Fibroblast of villous mesenchyme (primary cell): ENCODE results near the gene HOXC11. TPM values are rescaled to one million over a fixed set of nuclear protein-coding genes. Genes with fewer than 3 reads are reported as not detected.

Source experiments
- DNase-seq: peaks from one replicate; pipeline ENCODE4 v3.0.0-alpha.2; 2010; ENCODE audit warnings: low read depth
- H3K4me3 ChIP-seq: 2 replicates; pipeline ENCODE4 v1.5.1; 2011; ENCODE audit warnings: low read depth, mild to moderate bottlenecking, low read length
- CTCF ChIP-seq: IDR thresholded peaks from 2 replicates; pipeline ENCODE4 v1.5.1; 2012; ENCODE audit warnings: low read depth, mild to moderate bottlenecking, low read length; ENCODE audit not compliant: insufficient read depth
- total RNA-seq: library from RNA; depleted of rRNA; stranded (reverse); fragments of >200 nt; gene quantifications from 2 replicates; pipeline ENCODE4 v1.2.3, GENCODE V29; 2012

HOXC11 gene
- total RNA-seq, 1 donor: 0.86 TPM

GRCh38 chr12:53931844-53932581 is 40.9 kb upstream of the HOXC11 start:
- no peak overlapping the region for H3K4me3 ChIP-seq
- DNase-seq: no peak
- TF ChIP-seq CTCF: no peak

GRCh38 chr12:53932915-53933314 is 40.0 kb upstream of the HOXC11 start:
- no peak for TF ChIP-seq CTCF
- H3K4me3 ChIP-seq: no peak overlapping the region
- DNase-seq: no peak

- no peak overlapping the region for H3K4me3 ChIP-seq
- no peak for DNase-seq
Measured at GRCh38 chr12:53935383-53936341, 37.3 kb upstream of the HOXC11 start.

GRCh38 chr12:53937099-53937498 is 35.8 kb upstream of the HOXC11 start:
- no peak for DNase-seq
- H3K4me3 ChIP-seq: no peak overlapping the region
- TF ChIP-seq CTCF: no peak

More at GRCh38 chr12:53935383-53936341, 37.3 kb upstream of the HOXC11 start:
- no peak for TF ChIP-seq CTCF

- TF ChIP-seq CTCF: no peak
Measured at GRCh38 chr12:53937596-53938325, 35.2 kb upstream of the HOXC11 start.

GRCh38 chr12:53938326-53939140 is 34.4 kb upstream of the HOXC11 start, which contains the start of gene HOXC13:
HOXC13 (plus strand) TSS chr12:53938831; CDS start chr12:53938907, 76 bp downstream.
- DNase-seq: peak; percentile 78
- peak within 1 kb of the TSS; percentile 35 for H3K4me3 ChIP-seq
- TF ChIP-seq CTCF: no peak

More at GRCh38 chr12:53937596-53938325, 35.2 kb upstream of the HOXC11 start:
- H3K4me3 ChIP-seq: peak overlapping the region; percentile 31
- no peak for DNase-seq
